ENCODE results near the gene ARHGAP4.

Gene ARHGAP4

DNA sequence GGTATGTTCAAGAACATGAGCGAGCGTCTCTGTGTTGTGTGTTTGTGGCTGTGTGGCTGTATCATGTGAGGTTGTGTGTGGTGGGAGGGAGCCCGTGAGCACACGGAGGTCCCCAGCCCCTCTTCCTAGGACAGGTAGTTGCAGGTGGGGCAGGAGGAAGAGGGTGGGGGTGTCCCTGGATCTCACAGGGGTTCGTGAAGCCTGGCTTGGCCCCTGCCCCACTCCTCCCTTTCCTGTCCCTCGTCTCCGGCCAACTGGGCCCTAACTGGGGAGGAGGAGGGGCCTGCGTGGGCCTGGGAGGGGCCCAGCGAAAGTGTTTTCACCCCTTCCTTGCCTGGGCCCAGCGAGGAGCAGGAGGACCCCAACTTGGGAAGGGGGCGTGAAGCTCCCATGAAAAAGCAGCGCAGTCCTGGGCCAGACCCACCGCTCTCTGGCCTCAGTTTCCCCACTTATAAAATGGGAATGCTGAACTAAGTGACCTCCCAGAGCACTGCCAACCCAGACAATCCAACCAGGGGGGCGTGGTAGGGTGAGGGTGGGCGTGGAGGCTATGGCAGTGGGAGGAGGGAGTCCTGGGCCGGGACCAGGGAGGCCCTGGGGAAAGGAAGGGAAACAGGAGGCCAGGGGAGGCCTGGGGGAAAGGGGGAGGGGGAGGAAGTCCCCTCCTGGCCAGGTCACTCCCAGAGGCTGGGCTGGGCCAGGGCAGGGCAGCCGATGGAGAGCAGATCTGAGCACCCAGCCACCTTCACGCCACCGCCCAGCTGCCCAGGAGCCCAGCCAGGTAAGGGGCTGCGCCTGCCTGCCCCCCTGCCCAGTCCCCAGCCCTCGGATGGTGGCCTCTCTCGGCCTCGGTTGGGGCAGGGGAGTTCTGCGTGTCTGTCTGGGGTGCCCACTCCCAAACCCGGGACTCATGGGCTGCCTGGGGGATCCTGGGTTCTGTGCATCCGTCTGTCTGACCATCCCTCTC is 21.8 kb downstream of the ARHGAP4 start, which contains the start of gene AVPR2:
Gene AVPR2 (plus strand): TSS at position 683 of the 967 bp plus-strand sequence. CDS start 473 bp downstream, outside the sequence.
- DNase-seq (ENCODE audit: insufficient read length, low spot score) = no peak
- TF ChIP-seq, protein P1, sequence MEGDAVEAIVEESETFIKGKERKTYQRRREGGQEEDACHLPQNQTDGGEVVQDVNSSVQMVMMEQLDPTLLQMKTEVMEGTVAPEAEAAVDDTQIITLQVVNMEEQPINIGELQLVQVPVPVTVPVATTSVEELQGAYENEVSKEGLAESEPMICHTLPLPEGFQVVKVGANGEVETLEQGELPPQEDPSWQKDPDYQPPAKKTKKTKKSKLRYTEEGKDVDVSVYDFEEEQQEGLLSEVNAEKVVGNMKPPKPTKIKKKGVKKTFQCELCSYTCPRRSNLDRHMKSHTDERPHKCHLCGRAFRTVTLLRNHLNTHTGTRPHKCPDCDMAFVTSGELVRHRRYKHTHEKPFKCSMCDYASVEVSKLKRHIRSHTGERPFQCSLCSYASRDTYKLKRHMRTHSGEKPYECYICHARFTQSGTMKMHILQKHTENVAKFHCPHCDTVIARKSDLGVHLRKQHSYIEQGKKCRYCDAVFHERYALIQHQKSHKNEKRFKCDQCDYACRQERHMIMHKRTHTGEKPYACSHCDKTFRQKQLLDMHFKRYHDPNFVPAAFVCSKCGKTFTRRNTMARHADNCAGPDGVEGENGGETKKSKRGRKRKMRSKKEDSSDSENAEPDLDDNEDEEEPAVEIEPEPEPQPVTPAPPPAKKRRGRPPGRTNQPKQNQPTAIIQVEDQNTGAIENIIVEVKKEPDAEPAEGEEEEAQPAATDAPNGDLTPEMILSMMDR (IDR thresholded peaks at IDR 0.05; ENCODE audit: insufficient read depth, missing control alignments) = no peak
- no peak for FAIRE-seq

DNA sequence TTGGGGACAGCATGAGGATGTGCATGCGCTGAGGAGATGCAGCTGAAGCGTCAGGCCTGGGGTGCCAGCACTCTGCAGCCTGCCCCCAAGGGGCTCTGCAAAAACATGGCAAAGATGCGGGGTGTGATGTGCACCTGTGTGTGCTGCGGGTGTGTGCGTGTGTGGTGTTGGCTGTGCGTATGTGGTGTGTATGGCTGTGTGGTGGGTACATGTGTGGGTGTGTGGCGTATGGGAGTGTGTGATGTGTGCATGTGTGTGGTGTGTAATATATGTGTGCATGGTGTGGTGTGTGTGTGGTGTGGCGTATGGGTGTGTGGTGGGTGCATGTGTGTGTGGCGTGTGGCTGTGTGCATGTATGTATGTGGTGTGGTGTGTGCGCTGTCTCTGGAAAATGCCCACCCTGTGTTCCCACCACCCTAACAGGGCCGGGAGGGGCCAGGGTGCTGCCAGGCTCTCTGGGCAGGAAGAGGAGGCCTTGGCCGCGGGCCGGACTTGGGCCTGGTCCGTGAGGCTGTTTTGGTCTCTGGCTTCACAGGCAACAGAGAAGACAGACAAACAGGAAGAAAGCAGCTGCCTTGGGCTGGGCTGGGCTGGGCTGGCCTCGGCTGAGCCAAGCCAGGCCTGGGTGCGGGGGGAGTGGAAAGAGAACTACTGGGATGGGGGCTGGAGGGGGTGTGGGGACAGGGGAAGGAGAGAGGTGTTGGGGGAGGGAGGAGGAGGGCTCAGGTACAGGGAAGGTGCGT is 22.7 kb downstream of the ARHGAP4 start:
- TF ChIP-seq, protein P1 (IDR thresholded peaks at IDR 0.05; ENCODE audit: insufficient read depth, missing control alignments) = no peak
- DNase-seq (ENCODE audit: insufficient read length, low spot score) (no peak), FAIRE-seq (no peak)

DNA sequence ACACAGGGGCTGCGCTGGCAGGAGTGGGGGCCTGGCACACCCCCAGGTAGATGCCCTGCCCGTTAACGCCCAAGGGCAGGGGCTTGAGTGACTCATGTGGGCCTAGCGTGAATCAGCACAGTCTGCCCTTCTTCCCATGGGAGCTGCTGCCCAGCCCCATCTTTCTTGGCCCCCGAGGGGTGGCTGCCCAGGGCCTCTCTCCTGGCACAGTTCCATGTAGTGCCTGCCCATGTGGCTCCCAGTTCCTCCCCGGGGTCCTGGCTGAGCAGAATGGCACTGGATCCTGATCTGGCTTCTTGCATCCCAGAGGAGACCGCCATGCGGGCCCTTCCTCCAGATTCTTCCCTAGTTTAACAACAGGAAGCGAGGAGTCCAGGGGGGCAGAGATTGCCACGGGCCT is 23.7 kb downstream of the ARHGAP4 start:
- TF ChIP-seq, protein P1 (IDR thresholded peaks at IDR 0.05; ENCODE audit: insufficient read depth, missing control alignments) = no peak
- DNase-seq (ENCODE audit: insufficient read length, low spot score) = no peak
- no peak for FAIRE-seq

DNA sequence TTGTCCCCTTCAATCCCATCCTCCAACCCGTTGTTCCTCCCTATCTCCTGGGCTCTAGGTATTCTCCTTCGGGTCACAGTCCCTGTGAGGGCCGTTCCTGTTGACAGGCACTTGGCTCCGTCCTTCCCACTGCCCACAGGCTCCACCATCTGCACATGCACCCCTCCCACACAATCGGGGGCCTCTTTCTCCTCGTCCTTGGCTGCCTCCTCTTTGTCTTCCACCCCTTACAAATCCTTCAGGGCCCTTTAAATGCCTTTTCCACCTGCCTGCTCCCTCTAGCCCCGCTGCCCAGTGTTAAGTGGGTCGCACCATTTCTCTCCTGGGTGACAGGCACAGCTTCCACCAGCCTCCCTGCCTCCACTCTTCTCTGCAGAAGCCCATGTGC is 24.3 kb downstream of the ARHGAP4 start:
- TF ChIP-seq, protein P1 (IDR thresholded peaks at IDR 0.05; ENCODE audit: insufficient read depth, missing control alignments) = no peak
- no peak for FAIRE-seq
- no peak for DNase-seq (ENCODE audit: insufficient read length, low spot score)

DNA sequence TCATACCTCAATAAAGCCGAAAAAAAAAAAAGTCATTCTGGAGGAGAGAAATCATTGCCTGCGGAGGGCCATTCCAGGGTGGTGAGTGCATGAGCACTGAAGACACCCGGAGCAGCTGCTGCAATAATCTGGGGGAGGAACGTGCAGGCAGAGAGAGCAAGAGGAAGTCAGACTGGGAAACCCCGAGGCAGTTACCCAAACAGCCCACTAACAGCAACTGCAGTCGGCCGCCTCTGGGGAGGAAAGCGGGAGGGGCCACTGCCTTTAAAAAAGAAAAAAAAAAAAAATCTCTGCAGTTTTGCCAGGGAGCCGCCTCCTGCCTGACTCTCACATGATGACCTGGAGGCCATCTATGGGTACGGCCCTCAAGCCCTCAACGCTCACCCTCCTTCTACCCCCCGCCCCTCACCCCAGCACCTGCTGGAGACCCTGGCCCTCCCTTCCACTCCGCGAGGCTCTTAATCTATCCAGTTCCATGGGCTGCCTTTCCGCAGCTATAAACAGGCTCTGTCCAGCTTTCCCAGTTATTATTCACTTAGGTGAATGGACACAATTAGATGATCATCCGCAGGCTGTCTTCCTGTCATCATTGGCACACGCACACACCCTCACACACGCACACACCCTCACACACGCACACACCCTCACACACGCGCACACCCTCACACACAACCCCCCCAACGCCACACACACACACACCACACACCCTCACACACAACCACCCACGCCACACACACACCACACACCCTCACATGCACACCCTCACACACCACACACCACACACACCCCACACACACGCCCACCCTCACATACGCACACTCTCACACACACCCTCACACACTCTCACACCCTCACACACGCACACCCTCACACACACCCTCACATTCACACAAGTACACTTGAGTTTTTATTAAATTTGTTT is 25.0 kb downstream of the ARHGAP4 start:
- no peak for DNase-seq (ENCODE audit: insufficient read length, low spot score)
- FAIRE-seq = no peak
- TF ChIP-seq, protein P1 (IDR thresholded peaks at IDR 0.05; ENCODE audit: insufficient read depth, missing control alignments) = no peak

DNA sequence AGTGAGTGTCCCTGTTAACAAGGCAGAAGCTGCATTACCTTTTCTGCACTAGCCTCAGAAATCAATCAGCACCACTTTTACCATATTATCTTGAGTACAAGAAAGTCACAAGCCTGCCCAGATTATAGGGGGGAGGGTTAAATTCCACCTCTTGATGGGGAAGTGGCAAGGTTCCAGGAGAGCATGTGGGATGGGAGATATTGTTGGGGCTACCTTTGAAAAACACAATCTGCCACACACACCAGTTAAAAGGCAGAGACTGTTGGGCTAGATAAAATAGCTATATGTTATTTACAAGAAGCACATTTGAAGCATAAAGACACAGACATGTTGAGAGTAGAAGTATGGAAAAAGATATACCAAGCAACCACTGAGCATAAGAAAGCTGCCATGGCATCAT is 28.2 kb downstream of the ARHGAP4 start:
- FAIRE-seq (no peak), DNase-seq (ENCODE audit: insufficient read length, low spot score) (no peak)

More for the DNA sequence above, 28.2 kb downstream of the ARHGAP4 start:
- TF ChIP-seq, protein P1 (IDR thresholded peaks at IDR 0.05; ENCODE audit: insufficient read depth, missing control alignments) = no peak
